HG03175 (cell line): ENCODE data around the gene USF2.
"Not testable (repeated sequence)": the region's sequence is repeated elsewhere in the genome, so short reads cannot be mapped to it uniquely, and the experiment has no call there.

Experiments used
- ATAC-seq: cut with Tn5 transposase; IDR thresholded peaks from one replicate; pipeline ENCODE4 v1.9.1; 2021; ENCODE audit warnings: mild to moderate bottlenecking, moderate library complexity; ENCODE audit not compliant: unreplicated experiment

USF2 gene

GRCh38 chr19:35284153-35285094 lies 15.7 kb downstream of the USF2 start:
- no peak for ATAC-seq

DNA sequence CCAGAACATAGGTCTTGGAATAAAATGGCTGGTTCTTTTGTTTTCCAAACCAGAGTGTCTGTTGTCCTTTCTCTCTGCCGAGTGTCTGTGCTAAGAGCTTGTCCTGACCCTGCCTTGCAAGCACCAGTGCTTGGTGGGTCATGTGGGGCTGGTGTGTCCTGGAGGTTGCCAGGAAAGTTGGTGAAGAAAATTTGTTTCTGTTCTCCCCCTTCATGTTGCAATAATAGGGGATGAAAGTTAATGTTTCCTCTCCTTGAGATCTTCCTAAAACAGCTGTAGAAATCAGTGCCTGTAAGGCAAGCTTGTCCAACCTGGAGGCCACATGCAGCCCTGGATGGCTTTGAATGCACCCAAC lies 16.3 kb downstream of the USF2 start:
- ATAC-seq, result no peak

DNA sequence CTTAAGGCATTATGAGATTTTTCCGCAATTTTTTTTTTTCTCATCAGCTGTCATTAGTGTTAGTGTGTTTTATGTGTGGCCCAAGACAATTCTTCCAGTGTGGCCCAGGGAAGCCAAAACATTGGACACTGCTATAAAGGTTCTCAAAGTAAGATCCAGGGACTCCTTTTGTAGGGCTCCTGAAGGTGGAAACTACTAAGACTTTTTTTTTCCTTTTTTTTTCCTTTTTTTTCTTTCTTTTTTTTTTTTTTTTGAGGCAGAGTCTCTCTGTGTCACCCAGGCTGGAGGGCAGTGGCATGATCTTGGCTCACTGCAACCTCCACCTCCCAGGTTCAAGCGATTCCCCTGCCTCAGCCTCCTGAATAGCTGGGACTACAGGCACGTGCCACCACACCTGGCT lies 16.7 kb downstream of the USF2 start:
- not testable (repeated sequence) for ATAC-seq

GRCh38 chr19:35286101-35286500 lies 17.3 kb downstream of the USF2 start:
- not testable (repeated sequence) for ATAC-seq

DNA sequence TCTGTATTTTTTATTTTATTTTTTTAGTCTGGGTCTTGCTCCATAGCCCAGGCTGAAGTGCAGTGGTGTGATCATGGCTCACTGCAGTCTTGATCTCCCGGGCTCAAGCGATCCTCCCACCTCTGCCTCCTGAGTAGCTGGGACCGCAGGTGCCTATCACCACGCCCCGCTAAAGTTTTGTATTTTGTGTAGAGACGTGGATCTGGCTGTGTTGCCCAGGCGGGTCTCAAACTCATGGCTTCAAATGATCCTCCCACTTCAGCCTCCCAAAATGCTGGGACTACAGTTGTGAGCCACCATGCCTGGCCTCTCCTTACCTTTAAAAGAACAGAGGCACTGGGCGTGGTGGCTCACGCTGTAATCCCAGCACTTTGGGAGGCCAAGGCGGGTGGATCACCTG lies 19.0 kb downstream of the USF2 start:
- ATAC-seq, result no peak

DNA sequence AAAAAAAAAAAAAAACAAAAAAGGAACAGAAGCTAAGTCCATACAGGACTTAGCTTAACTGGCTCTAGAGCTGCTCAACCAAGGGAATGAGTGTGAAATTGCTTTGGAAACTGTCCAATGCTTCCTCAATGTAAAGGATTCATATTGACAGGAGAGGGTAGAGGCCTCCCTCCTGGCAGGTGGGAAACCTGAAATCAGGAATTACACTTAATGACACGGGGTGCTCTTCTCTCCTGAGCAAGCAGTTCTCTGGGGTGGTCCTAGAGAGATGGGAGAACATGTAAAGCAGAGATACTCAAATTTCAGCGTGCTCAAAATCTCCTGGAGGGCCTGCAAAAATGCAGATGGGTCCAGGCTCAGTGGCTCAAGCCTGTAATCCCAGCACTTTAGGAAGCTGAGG lies 19.6 kb downstream of the USF2 start:
- ATAC-seq, result no peak

DNA sequence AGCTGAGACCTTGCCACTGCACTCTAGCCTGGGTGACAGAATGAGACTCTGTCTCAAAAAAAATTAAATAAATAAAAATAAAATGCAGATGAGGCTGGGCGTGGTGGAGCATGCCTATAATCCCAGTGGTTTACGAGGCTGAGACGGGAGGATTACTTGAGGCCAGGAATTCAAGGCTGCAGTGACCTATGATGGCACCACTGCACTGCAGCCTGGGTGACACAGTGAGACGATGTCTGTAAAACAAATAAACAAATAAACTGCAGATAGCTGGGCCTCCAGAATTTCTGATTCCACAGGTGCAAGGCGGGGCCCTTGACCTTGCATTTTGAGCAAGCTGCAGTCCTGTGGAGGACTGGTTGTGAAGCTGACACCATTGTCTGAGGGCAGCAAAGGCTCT lies 20.1 kb downstream of the USF2 start:
- ATAC-seq, result no peak

- no peak for ATAC-seq
These were observed 21.8 kb downstream of the USF2 start for GRCh38 chr19:35290381-35291127.

DNA sequence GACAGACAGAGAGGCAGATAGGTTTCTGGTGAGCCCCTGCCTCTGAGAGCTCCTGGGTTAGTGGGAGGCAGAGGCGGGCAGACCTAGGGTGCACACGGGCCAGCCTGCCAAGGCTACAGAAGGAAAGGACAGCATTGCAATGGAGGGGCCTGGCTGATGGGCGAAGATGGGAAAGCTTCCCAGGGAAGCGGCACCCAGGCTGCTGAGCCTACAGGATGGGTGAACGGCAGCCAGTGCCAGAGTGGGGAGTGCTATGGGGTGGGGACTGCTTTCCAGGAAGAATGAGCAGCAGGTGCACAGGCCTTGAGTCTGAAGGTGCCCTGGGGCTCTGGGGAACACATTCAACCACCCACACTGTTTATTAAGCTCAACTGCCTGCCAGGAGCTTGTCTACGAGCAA lies 22.5 kb downstream of the USF2 start:
- ATAC-seq, result no peak

DNA sequence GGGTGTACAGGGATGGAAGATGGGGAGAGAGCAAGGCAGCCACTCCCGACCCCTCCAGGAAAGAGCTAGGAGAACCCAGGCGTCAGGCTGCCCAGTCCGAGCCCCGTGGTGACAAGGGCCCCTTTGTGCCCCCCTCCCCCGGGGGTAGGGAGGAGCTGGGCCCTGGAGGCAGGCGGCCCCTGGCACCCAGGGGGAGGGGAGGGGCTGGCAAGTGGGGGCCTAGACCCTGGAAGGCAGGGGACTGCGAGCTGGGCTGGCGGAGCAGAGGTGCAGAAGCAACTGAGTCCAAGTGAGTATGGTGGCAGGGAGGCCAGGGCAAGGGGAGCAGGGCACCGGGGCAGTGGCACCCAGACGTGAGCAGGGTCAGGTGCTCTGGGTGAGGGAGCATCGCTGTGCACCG lies 23.2 kb downstream of the USF2 start, which contains the start of gene MAG:
TSS of gene MAG (plus strand) at position 246 of the 400 bp plus-strand sequence. CDS start 3,248 bp downstream, outside the sequence.
- no peak for ATAC-seq

DNA sequence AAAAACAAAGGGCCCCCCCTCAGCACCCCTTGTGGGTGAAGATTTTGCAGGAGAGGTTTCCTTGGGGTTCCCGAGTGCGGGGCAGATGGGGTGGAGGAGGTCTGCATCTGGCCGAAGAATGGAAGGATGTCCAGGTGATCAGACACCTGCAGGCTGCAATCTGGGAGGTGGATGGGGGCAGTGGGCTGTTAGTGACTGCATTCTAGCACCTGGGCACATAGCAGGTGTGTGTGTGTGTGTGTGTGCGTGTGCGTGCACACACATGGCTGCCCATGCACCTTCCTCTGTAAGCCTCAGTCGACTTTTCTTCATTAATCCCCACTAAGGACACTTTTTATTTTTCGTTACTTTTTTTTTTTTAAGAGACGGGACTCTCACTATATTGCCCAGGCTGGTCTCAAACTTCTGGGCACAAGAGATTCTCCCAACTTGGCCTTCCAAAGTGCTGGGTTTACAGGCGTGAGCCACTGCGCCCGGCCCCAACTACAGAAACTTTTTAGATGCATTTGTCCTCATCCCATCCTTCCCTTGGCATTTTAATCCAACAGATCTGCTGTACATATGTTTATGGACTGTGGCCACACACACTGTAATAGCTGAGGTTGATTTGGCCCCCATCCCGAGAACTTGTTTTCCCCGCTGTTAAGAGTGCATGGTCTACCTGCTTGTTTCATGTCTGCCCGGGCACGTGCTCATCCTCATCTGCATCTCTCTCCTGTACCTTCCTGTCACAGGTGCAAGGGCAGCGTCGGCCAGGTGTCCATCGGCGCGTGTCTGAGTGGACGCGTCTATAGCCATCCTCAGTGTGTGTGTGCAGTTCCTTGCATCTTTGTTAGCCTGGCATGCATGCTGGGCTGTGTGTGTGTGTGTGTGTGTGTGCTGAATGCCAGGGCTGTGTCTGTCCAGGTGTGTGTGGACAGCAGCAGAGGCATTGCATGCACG lies 23.9 kb downstream of the USF2 start:
- no peak for ATAC-seq

GRCh38 chr19:35293363-35293739 lies 24.6 kb downstream of the USF2 start:
- ATAC-seq, result no peak

DNA sequence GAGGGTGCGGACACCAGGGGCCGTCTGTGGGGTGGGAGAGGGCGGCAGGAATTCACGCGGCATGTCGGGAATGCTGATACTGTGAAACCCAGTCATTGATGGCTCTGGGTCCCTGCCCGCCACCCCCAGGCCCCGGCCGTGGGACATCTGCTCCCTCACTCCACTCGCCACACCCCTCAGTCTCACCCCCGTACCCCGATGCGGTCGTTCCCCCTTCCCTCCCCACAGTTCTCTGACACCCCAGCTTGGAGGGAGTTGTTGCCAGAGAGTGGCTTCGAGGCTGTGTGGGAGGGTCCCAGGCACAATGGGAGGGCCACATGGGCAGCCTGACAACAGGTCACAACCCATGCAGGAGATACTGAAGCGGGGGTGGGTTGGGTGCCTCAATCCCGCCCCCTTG lies 25.0 kb downstream of the USF2 start:
- no peak for ATAC-seq

- no peak for ATAC-seq
These were observed 25.6 kb downstream of the USF2 start for GRCh38 chr19:35294328-35294727.

GRCh38 chr19:35294859-35295791 lies 26.4 kb downstream of the USF2 start:
- ATAC-seq, result no peak

DNA sequence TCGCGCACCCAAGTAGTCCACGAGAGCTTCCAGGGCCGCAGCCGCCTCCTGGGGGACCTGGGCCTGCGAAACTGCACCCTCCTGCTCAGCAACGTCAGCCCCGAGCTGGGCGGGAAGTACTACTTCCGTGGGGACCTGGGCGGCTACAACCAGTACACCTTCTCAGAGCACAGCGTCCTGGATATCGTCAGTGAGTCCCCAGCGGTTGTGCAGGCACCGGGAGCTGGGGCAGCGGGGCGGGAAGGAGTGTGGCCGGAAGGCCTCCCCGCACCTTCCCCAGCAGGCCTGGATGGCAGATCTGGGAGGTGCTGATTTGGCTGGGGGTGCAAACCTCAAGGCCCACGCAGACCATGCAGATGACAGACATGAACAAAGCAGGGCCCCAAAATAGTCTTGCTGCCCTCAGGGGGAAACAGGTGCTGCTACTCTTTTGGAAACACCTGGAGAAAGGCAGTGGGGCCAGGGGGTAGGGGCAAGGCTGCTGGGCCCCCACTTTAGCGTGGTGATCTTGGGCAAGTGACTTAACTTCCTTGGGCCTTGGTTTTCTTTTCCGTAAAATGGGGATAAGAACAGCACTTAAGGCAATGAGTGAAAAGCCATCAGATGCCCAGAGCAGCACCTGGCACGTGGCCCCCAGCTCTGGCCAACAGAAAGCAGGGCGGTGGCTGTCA lies 27.2 kb downstream of the USF2 start:
- ATAC-seq, result no peak

DNA sequence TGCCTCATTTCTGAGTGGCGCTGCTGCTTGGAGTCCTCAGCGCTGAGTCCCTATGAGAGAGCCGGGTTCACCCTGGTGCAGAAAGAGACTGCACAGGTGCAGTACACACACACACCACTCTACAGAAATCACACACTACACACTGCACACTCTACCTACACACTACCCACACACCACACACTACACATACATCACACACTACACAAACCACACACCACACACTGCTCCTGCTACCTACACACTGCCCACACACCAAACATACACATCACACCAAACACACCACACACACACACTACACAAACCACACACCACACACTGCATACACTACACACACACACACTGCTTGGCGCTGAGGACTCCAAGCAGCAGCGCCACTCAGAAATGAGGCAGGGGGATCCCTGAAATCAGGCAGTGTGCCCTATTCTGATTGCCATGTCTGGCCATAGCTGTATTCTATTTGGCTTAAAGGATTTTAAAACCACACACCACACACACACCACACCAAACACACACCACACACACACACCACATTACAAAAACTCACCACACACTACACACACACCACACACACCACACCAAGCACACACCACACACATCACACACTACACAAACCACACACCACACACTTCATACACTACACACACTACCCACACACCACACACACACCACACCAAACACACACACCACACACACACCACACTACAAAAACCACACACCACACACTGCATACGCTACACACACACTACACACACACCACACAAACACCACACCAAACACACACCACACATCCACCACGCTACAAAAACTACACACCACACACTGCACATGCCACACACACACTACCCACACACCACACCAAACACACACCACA lies 28.1 kb downstream of the USF2 start:
- ATAC-seq, result no peak

- no peak for ATAC-seq
These were observed 28.7 kb downstream of the USF2 start for GRCh38 chr19:35297515-35297848.

DNA sequence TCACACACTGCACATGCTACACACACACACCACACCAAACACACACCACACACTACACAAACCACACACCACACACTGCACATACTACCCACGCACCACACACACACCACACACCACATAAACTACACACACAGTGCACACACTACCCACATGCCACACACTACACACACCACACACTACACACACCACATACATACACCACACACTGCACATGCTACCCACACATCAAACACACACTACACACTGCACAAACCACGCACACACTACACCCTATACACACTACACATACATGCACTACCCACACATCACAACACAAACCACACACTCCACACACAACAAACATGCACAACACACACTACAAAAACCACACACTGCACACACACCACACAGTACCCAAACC lies 29.2 kb downstream of the USF2 start:
- no peak for ATAC-seq
